Stimulated activated naive CD4-positive, alpha-beta T cell (primary cell): Measurements from ENCODE around the gene MTRR.
"Not testable (repeated sequence)": the region's sequence is repeated elsewhere in the genome, so short reads cannot be mapped to it uniquely, and the experiment has no call there.

ENCODE experiments used
- DNase-seq, 6 experiments: peaks; one replicate each; lab custom pipeline; 2025; lab: John Stamatoyannopoulos, UW

Gene MTRR

DNA sequence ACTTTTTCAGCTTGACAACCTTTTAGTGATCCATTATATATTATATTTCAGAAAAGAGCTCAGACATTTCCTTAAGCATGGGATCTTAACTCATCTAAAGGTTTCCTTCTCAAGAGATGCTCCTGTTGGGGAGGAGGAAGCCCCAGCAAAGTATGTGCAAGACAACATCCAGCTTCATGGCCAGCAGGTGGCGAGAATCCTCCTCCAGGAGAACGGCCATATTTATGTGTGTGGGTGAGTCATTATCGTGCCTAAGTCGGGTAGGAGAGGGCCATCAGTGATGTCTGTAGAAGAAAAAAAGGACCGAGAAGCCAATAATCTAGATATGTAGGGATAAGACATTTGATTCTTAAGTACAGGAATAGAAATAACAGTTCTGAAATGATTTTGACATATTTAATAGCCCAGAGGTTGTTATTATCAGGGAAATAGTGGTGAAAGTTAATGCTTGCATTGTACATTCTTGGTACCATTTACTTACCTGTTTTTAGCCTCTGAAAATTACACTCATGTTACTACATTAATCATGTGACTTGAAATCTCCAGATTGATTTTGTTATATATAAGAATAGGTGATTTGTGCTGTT, 28.2 kb downstream of the MTRR start:
- no peak for DNase-seq

DNA sequence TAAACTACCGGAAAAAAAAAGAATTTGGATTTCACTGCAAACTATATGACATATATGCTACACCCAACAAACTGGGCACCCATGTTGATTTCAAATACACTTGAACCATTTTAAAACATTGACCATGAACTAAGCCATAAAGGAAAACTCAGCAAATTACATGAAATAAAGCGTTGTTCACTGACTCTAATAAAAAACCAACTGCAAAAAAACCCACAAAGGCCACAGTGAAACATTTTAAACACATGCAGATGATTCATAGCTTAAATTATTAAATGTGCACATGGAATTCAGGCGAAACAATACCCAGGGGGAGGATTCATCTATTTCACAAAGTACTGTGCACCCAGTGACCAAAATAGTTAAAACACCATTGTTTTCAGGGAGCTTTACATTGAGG, 33.3 kb downstream of the MTRR start:
- no peak for DNase-seq

DNA sequence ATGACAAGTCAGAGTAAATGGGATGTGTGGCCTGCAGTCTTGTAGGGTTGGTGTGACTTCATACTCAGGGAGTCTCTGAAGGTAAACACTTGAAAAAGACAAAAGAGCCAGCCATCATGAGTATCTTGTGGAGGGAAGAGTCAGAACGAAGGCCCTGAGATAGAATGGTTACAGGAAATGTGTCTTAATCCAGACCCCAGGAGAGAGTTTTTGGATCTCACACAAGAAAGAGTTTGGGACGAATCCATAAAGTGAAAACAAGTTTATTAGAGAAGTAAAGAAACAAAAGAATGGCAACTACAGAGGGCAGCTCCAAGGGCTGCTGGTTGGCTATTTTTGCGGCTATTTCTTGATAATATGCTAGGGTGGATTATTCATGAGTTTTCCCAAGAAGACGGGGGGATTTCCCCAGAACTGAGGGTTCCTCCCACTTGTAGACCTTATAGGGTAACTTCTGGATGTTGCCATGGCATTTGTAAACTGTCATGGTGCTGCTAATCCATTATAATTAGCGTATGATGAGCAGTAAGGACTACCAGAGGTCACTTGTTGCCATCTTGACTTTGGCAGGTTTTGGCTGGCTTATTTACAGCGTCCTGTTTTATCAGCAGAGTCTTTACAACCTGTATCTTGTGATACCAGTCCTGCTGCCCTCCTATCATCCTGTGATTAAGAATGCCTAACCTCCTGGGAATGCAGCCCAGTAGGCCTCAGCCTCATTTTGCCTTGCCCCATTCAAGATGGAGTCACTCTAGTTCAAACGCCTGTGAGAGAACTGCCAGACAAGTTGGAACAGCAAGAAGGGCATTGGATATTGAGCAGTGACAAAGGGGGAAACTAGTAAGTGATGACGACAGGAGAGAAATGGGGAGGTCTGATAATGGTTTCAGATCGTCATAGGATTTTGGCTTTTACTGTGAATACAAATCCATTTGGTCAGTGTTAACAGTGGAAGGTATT, 34.0 kb downstream of the MTRR start:
- DNase-seq = no peak

DNA sequence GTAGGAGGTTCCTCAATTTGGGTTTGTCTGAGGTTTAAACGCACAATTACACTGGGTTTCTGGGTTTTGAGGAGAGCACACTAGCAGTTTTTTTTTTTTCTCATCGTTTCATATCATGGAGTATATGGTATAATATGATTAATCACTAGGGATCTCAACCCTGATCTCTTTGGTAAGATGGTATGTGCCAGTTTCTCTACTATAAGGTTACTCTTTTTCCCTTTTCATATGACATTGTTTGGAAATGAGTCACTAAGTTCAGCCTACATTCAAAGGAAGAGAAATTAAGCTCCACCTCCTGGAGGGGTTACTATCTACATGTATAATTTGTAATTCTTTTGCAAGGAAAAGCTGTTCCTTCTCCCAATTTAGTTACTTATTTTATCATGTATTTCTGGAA, 35.2 kb downstream of the MTRR start:
- DNase-seq = no peak

DNA sequence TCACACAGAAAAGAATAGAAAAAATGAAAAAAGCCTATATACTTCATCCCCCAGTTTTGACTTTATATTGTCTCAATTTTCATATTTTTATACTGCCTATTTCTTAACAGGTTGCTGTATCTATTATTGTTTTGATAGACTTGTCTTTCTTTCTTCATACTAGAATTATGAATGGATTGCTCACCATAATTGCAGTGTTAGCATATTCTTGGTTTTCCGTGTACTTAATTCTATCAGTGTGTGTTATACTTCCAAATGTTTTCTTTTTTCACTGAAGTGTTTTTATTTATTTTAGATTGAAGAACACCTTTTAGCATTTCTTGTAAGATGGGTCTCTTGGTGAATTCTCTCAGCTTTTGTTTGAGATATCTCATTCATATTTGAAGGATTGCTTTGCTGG, 38.7 kb downstream of the MTRR start:
- DNase-seq = no peak

DNA sequence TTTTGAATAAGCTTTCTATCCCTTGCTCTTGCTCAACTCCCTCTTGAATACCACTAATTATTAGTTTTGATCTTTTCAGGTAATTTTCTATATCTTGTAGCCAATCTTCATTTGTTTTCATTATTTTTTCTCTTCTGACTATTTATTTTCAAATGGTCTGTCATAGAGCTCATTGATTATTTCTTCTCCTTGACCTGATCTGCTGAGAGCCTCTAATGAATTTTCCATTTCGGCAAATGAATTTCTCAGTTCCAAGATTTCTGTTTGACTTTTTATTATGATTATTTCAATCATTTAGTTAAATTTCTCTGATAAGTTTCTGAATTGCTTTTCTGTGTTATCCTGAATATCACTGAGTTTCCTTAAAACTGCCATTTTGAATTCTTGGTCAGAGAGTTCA, 39.4 kb downstream of the MTRR start:
- no peak for DNase-seq

DNA sequence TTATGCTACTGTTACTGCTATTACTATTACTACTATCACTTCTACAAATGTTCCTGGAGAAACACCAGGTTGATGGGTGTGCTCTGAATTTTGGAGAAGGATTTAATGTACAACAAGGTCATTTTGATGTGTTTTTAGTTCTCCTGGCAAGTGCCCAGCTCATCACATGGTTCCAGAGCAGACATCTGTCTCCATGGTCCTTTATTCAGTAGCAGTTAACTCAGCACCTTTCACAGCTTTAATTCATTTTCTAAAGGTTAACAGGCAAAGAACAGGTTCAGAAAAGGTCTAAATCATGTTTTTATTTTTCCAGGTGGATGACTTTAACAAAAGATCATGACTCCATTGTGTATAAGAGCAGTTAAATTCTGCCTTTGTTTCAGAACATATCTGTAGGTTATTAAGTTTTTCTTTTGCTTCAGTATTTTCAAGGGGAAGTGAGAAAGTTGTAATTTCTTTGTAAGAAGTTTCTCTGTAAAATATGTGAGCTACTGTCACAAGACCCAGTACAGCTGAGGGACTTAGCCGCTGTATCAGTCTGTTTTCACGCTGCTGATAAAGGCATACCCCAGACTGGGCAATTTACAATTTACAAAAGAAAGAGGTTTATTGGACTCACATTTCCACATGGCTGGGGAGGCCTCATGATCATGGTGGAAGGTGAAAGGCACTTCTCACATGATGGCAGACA, 41.9 kb downstream of the MTRR start:
- DNase-seq = no peak

DNA sequence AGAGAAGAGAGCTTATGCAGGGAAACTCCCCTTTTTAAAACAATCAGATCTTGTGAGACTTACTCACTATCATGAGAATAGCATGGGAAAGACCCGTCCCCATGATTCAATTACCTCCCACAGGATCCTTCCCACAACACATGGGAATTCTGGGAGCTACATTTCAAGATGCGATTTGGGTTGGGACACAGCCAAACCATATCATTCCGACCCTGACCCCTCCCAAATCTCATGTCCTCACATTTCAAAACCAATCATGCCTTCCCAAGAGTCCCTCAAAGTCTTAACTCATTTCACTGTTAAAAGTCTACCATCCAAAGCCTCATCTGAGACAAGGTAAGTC, 42.5 kb downstream of the MTRR start:
- DNase-seq = not testable (repeated sequence)

DNA sequence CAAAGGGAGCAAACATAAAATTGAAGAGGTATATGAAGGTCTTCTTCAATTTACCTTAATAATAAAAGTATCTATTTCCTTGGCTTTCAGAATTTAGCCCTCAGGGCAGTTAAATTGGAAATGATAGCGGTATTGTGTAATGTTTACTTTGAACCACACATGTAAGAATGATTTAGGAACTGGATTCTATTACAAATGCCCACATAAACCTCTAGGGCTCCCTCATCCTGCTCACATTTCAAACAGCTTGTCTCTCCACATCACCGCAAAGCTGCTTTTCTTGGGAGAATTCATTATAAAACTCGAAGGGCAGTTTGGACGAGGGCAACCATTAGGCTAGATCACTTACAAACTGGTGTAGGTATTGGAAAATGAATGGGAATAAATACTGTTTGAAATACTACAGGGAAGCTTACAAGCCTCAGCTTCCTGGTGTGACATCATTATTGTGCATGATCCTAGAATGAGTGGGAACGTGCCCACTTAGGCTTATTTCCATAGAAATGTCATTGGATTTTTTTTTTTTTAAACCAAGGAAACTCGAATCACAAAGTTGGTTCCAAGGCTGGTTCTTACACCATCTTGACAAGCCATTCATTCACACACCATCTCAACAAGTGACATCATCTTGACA, 47.3 kb downstream of the MTRR start:
- no peak for DNase-seq

DNA sequence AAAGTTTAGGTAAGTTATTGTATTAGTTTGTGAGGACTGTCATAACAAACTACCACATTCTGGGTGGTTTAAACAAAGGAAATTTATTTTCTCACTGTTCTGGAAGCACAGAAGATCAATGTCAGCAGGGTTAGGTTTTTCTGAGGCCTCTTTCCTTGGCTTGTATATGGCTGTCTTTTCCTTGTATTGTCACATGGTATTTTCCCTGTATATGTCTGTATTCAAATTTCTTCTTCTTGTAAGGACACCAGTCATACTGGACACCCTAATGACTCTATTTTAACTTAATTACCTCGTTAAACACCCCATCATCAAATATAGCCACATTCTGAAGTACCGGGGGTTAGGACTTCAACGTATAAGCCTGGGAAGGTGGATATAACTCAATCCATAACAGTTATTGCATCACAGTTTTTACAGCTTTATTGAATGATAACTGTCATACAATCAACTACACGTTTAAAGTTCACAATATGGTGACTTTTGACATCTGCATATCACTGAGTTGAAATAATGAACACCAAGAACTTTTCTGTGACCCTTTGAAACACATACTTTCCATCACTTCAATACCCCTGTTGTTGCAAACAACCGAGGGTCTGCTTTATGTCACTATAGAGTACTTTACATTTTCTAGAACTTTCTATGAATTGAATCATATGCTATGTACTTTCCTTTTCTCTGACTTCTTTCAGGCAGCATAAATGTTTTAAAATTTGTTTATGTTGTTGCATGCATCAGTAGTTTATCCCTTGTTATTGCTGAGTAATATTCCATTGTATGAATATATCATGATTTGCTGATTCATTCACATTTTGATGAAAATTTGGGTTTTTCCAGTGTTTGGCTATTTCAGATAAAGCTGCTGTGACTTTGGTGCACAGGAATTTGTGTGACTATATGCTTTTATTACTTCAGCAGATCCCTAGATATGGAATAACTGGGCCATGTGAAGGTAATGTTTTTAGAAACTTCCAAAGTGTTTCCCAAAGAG, 48.5 kb downstream of the MTRR start:
- no peak for DNase-seq

DNA sequence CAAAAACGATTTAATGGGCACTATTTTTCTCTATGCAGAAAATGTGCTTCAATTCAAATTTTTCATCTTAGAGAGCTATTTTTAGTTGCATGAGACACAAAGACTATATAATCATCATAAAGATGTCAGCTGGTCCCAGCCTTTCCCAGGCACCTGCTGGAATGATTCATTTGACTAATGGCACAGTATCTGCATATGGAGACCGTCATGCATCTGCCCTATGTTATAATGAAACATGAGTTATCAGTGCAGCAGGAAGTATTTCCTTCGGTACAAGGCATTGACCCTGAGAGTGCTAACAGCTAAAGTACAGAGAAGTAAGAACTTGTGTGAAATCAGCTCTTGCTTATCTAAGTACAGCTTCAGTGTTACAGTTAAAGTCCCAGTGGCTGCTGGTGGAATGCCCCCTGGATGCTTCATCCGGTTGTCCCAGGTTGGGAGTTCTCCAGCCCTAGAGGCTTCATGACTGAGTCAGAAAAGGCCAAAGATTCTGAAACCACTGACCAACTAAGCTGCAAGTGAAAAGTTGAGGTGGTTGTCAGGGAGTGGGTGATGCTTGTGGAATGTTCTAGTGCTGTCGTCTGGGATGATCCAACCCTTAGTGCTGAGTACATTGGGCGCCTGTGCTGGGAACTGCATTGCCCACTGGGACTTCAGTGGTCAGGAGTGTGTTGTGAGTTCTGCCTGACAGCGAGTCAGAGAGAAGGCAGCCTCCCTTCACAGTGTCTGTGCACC, 57.2 kb downstream of the MTRR start:
- DNase-seq = no peak

DNA sequence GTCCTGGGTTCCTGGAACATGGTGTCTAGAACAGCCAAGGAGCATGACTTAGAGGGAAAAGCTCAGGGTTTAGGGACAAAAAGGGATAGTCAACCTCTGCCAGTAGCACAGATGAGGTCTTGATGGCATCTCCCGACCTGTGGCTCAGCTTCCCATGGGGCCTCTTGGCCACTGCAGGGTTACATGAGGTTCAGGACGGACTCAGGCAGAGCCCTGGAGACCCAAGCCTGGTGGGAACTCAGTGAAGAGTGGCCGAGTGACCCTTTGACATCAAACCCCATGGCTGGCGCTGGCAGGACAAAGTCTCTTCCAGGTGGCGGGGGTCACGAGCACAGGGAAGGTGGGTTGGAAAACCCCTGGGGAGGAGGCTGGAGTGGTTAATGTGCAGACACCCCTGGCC, 57.8 kb downstream of the MTRR start:
- DNase-seq = no peak

DNA sequence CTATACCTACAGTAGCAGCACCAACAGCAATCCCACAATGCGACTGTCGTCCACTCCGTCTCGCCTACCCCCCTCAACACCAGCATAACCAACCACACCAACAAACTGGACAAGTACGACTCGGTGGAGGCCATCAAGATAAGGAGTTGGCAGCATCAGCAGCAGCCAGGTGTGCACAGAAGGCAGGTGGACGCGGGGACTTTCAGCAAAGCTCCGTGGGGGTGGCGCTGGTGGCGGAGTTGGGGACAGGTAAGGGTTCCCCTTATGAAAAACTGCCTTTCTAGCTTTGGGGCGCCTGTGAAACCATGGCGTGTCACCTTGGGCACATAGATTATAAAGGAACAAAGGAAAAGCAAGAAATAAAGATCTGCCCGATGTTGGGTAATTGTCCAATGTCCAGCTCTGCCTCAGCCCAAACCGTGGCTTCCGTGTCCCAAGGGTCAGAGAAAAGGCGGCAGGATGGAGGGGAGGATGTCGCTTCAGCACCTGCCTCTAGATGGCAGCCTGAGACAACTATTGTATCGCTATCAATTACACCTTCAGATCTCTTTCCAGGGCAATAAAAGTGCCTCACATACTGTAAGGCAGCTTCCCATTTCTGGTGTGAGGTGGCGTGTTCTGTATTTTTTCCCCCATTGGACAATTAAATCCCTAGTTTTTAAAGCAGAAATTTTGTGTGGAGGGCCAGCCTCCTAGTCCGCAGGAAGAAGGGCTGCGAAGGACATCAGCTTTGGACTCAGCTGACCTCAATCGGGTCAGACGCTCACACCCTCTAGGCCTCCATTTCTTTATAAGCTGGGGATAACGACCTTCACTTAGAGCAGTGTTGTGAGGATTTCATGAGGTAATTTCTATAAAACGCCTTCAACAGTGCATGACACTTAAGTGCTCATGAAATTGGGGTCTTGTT, 58.8 kb downstream of the MTRR start:
- DNase-seq = peak in 1 of 6 experiments; percentile 15

DNA sequence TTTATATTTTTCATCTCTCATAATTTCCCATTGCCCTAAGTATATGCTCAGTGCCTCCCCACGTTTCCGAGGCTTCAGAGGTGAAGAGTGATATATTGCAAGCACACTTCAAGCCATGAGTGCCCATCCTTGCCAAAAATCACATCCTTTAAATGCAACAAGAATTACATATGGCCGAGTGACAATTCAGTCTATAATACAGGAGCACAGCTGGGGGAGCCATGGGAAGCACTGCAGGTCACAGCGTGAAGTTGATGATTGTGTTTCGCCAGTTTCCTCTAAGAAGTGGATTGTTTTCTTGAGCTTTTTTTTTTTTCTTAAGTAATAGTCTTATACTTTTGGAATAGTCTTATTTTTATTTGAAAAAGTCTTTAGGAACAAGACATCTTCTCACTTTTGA, 61.1 kb downstream of the MTRR start:
- DNase-seq = no peak

DNA sequence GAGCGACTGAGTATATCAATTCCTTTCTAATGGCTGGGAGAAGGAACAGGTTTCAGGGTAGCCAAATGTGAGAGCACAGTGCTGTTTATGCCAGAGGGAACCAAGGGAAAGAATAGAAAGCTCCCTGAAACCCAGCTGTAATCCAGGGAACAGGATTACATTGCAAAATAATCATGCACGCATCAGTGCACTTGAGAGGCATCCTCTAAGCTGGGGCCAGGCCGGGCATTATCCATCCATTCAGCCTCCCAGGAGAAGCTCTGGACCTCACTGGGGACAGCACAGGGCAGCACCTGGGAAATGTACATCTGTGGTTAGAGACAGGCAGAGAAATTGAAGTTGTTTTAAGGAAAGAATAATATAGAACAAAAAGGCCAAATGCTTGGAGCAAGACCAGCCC, 72.7 kb downstream of the MTRR start:
- no peak for DNase-seq

DNA sequence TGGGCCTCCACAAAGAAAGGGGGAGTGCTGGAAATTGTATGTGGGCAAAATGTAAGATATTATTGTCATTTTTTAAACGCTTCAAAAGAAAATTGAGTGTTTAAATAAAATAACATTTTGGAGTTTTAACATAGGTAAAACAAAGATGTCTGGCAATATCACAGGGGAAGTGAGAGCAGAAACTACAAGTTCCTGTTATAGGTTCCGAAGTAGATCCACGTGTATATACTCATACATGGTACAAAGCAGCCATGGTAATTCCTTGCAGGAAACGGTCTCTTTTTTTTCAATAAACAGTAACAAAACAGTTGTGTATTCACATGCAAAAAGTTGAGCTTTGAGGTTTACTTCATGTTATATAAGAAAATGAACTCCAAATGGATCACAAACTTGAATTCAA, 78.4 kb downstream of the MTRR start:
- no peak for DNase-seq
